ENCODE measurements around the gene BAIAP3. TPM values are rescaled to one million over a fixed set of nuclear protein-coding genes. Genes with fewer than 3 reads are reported as not detected.

BAIAP3 gene
- total RNA-seq, 1 experiment from 2014 or later, result 6.8 TPM

DNA sequence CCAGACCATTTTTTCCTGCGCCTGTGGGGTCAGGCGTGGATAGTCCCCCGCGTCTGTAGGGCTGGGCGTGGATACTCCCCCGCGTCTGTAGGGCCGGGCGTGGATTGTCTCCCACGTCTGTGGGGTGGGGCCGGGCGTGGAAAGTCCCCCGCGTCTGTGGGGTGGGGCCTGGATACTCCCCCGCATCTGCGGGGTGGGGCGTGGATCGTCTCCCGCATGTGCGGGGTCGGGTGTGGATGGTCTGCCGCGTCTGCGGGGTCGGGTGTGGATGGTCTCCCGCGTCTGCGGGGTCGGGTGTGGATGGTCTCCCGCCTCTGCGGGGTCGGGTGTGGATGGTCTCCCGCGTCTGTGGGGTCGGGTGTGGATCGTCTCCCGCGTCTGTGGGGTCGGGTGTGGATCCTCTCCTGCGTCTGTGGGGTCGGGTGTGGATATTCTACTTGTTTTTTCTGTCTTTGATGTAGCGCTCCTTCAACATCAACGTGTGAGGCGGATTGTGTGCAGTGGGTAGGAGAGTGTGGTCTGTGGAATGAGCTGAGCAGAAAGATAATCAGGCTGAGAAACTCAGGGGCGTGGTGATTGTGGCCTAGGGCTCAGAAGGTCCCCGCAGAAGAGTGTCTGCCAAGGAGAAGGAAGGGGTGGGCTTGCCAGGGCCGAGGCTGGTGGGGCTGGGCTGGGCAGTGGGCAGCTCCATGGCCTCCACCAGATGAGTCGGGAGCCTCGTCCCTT is 21.5 kb downstream of the BAIAP3 start:
- Histone ChIP-seq H3K14ac (ENCODE audit: insufficient read depth, low read length) (no peak overlapping the region), H3K4ac (ENCODE audit: low read depth, low read length) (no peak overlapping the region), H2BK20ac (ENCODE audit: low read depth, low read length, poor library complexity, severe bottlenecking) (no peak overlapping the region), H4K8ac (replicated peaks; ENCODE audit: insufficient read length, low read depth, low read length) (no peak overlapping the region), H2BK120ac (ENCODE audit: low read depth, low read length, poor library complexity, severe bottlenecking) (no peak overlapping the region), H3K23ac (ENCODE audit: insufficient read length, low read depth, low read length) (no peak overlapping the region), H3K18ac (ENCODE audit: insufficient read length, low read depth, low read length) (no peak overlapping the region), H4K5ac (ENCODE audit: insufficient read length, low read depth, low read length) (no peak overlapping the region), H3K27me3 (ENCODE audit: insufficient read depth, low read length) (no peaks in the 10 kb centered on the region), H2BK15ac (ENCODE audit: low read depth, low read length) (no peak overlapping the region), H4K20me1 (ENCODE audit: control insufficient read depth, insufficient read depth, insufficient read length) (no peaks in the 10 kb centered on the region), H2AFZ (ENCODE audit: low read length) (no peak overlapping the region), H3K79me1 (ENCODE audit: insufficient read depth, low read depth, low read length, poor library complexity, severe bottlenecking) (no peaks in the 10 kb centered on the region), H3K23me2 (ENCODE audit: insufficient read length, low read depth, low read length, poor library complexity, severe bottlenecking) (peaks cover 3% of the 10 kb centered on the region), H3T11ph (ENCODE audit: low read length) (no peak overlapping the region), H3K4me2 (ENCODE audit: insufficient read depth, insufficient read length, low read length) (no peak overlapping the region), H2BK5ac (ENCODE audit: insufficient read length, low read length) (no peak overlapping the region), H3K9ac (ENCODE audit: extremely low read depth, insufficient read length, low read length) (no peak overlapping the region), H3K4me1 (ENCODE audit: insufficient read depth, low read length) (no peaks in the 10 kb centered on the region), H2BK12ac (ENCODE audit: insufficient read length, low read depth, low read length) (no peak overlapping the region), H3K56ac (ENCODE audit: insufficient read length, low read depth, low read length) (no peak overlapping the region), H3K9me3 (ENCODE audit: control insufficient read depth, low read depth, low read length) (no peaks in the 10 kb centered on the region), H4K91ac (ENCODE audit: insufficient read length, low read depth, low read length) (no peak overlapping the region), H3K79me2 (ENCODE audit: insufficient read depth, low read length) (peaks cover 2% of the 10 kb centered on the region; the same call in 1 of the 2 replicates), H3K27ac (ENCODE audit: insufficient read length, low read depth, low read length) (no peak overlapping the region), H2AK5ac (ENCODE audit: insufficient read length, low read length) (no peak overlapping the region)
- Mint-ChIP-seq H3K27me3 (ENCODE audit: low read depth) (no peaks in the 10 kb centered on the region), H3K4me3 (peak overlapping the region in 1 of 2 experiments; percentile 4; a peak in 1 of 5 replicates), H3K4me1 (peaks cover 4 to 9% of the 10 kb centered on the region in 2 experiments), H3K9me3 (no peaks in the 10 kb centered on the region; a peak in 1 of 5 replicates), H3K27ac (no peak overlapping the region; a peak in 1 of 7 replicates), H3K36me3 (ENCODE audit: insufficient read depth in 1 of 3, low read depth in 3 of 3) (peaks cover 1 to 11% (median 7%) of the 10 kb centered on the region in 3 experiments; a peak in 5 of 7 replicates)
- no peak for DNase-seq
- no CpG with 5 or more reads among the region's 49 CpGs for WGBS (ENCODE audit: extremely low coverage, insufficient read length, low lambda C conversion rate)
- no peak for TF ChIP-seq CTCF (conservative IDR thresholded peaks at IDR 0.05)

All from H9 (cell line).